GM18517 (cell line): ENCODE results near the gene PLCH2.

ENCODE experiments used
- ATAC-seq: cut with Tn5 transposase; IDR thresholded peaks from one replicate; pipeline ENCODE4 v1.9.1; 2021; ENCODE audit warnings: mild to moderate bottlenecking, moderate library complexity; ENCODE audit not compliant: unreplicated experiment

Gene PLCH2

DNA sequence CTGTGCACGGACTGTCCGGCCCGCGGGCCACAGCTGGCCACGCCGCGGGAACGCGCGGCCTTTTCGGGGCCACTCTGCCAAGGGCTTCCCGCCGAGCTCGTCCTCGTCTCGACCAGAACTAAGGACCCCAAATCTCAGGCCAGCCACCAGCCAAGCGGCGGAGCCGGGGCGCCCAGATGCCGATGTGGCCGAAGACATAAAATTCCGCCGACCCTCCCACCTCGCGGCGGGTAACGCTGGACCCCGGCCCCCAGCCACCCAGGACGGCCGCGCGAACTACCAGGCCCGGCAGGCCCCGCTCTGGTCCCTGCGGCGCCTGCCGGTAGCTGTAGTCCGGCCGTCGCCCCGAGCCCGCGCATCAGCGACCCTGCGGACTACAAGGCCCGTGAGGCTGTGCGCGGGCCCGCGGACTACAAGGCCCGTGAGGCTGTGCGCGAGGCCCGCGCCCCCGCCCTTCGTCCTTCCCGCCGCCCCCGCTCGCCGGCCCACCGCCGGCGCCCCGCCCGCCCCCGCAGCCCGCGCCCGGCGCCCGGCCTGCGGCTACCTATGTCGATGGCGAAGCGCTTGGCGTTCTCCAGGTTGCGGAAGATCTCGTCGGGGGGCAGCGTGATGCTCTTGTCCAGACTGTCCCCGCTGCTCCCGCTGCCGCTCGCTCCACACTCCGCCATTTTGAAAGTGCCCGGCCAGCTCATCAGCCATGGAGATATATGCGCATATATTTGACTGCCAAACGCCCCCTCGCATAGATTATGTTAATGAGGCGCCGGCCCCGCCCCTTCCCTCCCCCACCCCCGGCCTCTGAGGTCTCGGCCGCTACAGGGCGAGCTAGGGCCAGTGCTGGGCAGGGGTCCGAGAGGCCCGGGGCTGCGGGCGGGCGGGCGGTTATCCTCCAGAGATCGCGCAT, 50.1 kb downstream of the PLCH2 start, which contains the start of gene PANK4:
Gene PANK4, minus strand, starts transcription at position 677 of the 904 bp plus-strand sequence. Its CDS starts 9 bp downstream, at position 668.
- ATAC-seq: peak; percentile 83

- peak; percentile 30 for ATAC-seq
These were observed 50.9 kb downstream of the PLCH2 start for GRCh38 chr1:2526824-2527555.

DNA sequence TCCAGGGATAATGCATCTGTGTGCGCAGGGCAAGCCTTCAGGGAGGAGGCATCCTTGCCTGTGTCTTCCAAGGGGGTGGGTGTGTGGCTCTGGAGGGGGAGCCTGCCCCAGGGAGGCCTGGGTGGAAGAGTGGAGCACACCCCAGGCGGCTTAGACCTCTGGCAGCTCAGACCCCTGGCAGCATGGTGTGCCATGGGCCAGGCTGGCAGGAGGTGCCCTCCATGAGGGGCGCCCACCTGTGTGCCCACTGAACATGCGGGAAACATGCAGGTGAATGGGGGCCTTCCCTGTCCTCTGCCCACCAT, 51.4 kb downstream of the PLCH2 start:
- ATAC-seq: no peak

GRCh38 chr1:2528016-2528415, 51.9 kb downstream of the PLCH2 start:
- no peak for ATAC-seq

DNA sequence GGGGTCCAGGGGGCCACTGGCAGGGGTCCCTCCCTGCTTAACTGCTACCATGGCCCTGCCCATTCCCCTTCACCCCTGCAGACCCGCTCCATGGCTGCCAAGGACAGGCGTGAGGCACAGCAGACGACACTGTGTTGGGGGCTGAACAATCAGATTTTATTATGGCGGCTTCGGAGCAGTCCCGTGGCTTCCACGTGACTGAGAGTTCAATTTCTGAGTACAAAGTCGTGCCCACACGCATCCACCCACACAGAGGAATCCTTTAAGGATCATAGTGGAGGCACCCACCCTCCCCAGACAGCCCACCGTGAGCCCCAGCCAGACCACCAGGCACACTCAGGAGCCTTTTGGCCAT, 52.5 kb downstream of the PLCH2 start:
- no peak for ATAC-seq

DNA sequence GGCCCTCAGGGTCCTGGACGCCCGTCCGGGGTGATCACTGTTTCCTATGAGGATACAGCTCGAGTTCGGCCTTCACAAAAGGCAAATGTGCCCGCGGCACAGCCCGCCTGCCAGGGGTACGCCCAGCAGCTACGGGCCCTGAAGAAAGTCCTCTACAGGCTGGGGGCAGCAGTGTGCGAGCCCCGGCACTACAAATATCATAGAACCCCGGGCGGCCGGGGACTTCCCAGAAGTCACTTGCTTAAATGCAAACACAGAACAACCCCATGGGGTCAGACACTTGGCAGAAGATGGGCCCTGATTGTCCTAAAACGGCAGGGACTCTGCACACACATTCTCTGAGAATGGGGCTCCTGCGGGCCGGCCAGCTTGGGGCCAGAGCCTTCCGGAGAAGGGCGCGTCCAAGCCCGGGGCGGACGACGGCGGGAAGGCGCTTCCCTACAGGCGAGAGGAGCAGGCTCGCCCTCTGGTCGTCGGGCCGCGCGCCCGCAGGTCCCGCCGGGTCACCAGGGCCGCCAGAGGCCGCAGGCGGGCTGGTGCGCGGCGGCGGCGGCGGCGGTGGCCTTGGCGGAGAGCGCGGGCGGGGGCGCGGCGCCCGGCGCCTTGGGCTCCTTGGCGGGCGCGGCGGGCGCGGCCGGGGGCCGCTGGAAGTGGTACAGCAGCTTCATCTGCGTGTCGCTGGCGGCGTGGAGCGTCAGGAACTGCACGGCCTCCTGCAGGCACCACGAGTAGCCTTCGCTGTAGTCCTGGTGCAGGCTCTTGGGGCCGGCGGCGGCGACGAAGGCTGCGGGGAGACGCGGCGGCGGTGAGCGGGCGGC, 53.1 kb downstream of the PLCH2 start:
- no peak for ATAC-seq

GRCh38 chr1:2529784-2530512, 53.9 kb downstream of the PLCH2 start, which contains the start of gene HES5:
Gene HES5 (minus strand): TSS chr1:2530263. CDS start chr1:2530164, 99 bp downstream.
- ATAC-seq: no peak

DNA sequence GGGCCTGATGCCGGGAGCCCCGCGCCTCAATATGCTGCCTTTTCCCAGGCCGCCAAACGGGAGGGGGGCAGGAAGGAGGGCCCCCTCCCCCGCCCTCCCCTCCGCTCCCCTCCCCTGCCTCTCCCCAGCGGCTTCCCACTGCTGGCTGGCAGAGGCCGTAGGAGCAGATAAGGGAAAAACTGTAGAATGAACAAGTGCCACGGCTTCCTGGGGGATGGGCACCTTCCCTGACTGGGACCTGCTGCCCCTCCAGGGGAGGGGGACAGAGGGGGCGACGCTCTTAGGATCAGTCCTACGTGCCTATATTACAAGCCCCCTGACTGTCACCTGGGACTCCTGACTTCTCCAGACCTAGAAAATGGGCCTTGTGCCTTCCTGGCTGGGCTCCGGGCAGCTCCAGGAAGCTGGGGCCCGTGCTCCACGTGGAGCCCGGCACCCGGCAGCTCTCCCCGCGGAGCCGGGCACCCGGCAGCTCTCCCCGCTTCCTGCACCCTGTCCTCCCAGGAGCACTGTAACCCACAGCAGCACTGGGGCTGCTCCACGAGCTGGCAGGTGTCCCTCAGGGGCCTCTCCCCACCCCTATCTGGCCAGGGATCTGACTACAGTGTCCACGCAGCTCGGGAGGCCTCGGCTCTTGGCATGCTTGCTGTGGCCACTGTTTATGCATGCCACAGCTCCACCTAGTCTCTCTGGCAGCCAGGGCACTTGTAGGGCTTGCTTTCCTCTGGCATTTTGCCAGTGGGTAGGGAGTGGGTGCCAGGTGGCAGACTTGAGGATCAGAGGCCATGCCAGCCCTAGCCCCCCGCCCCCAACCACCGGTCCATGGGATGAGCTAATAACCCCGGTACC, 54.6 kb downstream of the PLCH2 start:
- no peak for ATAC-seq

GRCh38 chr1:2532485-2533160, 56.5 kb downstream of the PLCH2 start:
- ATAC-seq: no peak

DNA sequence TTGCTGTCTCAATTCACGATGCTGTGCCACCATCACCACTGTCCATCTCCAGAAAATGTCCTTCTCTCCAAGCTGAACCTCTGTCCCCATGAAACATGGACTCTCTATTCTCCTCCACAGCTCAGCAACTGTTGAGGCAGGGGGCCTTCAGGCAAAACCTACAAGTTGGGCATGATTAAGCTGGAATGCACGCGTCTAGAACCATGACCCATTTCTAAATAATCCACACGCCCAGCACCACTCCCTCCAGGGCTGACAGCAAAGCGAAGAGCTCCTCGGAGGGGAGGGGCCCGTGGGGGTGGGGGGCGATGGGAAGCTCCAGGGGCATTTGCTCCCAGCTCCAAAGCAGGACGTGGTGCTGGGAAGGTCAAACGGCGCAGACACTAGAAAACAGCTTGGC, 57.3 kb downstream of the PLCH2 start:
- ATAC-seq: no peak

DNA sequence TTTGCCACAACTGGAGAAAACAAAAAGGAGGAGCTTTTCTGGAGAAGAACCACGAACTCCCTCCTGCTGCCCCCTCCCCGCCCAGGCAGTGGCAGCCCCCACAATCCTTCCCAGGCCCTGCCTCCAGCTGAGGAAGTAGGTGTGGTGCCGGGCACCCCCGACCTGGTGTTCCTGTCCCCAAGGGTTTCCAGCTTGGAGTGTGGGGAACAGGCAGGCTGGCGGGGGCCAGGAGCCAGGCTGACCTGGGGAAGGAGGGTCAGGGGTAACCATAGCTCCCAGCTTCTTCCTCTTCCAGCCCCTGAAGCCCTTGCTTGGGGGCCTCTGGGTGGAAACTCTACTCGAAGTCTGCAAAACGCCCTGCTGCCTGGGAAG, 58.2 kb downstream of the PLCH2 start:
- no peak for ATAC-seq

- ATAC-seq: no peak
These were observed 58.8 kb downstream of the PLCH2 start for GRCh38 chr1:2534687-2535441.

DNA sequence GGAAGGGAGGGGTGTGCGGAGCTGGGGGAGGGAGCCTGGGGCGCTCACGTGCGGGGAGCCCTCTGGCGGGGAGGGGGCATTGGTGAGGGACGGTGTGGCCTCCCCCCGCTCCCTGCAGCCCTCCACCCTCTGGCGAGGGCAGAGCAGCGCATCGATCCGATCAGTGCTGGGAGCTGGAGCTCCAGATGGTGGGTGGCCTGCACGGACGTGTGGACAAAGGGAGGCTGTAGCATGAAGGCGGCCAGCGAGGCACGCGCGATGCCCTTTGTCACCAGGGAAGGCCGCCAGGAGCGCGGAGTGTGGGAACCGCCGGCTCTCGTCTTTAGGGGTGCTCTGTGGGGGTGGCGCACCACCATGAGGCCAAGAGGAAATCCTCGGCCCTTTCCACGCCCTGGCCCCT, 59.4 kb downstream of the PLCH2 start:
- ATAC-seq: no peak

- ATAC-seq: no peak
These were observed 59.9 kb downstream of the PLCH2 start for GRCh38 chr1:2535981-2536380.

- no peak for ATAC-seq
These were observed 61.7 kb downstream of the PLCH2 start for GRCh38 chr1:2537784-2538115.

DNA sequence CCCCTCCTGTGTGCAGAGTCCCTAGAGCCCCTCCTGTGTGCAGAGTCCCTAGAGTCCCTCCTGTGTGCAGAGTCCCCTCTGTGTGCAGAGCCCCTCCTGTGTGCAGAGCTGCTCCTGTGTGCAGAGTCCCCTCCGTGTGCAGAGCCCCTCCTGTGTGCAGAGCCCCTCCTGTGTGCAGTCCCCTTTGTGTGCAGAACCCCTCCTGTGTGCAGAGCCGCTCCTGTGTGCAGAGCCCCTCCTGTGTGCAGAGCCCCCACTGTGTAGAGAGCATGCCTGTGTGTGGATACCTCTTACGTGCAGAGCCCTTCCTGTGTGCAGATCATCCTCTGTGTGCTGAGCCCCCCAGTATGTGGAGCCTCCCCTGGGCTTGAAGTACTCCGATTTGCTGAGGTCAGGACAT, 62.3 kb downstream of the PLCH2 start:
- ATAC-seq: no peak

DNA sequence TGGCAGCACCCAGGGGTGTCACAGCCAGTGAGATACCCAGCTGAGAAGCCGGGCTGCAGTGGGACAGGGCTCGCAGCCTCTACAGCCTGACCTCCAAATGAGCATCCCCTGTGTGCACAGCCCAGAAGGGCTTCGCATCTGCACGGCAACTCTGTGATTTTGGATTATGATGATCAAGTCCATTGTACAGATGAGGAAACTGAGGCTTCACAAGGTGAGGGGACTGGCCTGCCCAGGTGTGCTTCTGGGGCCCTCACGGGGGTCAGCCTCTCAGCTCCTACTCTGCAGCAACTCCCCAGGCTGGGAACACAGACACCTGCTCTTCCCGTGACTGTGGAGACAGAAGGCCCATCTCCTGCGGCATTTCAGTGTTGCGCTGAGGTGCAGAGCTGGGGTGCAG, 62.8 kb downstream of the PLCH2 start:
- no peak for ATAC-seq

DNA sequence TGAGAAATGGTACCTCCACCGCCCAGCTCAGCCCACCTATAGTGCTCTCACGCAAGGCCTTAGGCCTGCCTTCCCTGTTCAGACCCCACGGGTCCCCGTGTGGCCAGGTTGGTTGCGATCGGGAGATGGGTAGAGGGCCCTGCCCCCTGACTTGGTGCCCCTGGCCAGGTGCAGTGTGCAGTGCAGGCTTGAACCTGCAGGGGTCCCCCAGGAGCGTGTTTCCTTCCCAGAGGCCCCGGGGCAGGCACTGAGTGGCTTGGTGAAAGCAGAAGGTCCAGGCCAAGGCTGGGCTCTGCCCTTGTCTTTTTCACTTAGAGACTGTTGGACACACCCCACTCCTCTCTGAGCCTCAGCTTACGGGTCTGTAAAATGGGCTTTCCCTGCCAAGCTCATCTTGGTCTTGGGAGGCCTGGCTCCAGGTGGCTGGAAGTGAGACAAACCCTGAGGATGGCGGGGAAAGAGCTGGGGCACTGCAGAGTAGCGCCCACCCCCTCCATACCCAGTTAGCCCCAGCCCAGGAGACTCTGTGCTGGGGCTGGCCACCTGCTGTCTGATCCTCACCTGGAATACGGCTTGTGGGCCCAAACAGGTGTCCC, 63.3 kb downstream of the PLCH2 start:
- no peak for ATAC-seq
